Pons (tissue), 1 donor: Measurements from ENCODE around the gene PTS.
"Not testable (repeated sequence)": the region's sequence is repeated elsewhere in the genome, so short reads cannot be mapped to it uniquely, and the experiment has no call there.

Experiments
- DNase-seq: peaks from one replicate; pipeline ENCODE4 v3.0.0-alpha.2; 2016; ENCODE audit warnings: low spot score

The PTS gene

DNA sequence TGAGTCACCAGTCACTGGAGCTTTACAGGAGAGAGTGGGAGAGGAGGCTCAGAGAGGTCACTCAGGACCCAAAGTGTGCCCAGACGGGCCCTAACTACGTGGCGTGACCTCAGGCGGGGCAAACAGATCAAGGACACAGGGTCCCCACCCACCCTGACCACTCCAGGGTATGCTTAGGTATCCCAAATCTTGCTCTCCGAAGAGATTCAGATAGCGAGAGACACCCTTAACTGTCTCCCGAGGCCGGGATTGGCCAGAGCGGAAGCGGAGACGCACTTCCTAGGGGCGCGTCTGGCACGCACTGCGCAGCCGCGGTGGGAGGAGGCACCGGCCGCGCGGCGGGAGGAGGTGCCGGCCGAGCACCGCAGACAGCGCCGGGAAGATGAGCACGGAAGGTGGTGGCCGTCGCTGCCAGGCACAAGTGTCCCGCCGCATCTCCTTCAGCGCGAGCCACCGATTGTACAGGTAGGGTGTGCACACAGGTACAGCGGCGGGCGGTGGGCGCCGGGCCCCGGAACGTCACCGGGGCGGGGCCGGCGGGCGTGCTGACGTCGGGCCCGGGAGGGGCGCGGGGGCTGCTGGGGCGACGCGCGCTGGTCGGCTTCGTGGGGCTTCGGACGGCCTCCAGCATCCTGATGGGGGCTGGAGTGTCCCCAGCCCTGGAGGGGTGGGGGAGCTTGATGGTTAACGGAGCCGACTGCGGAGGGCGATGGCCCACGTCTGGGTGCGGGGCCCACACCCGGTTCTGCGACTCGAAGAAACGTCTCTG lies at the start of gene PTS:
PTS (plus strand) TSS at position 367 of the 769 bp plus-strand sequence; CDS start at position 383, 16 bp downstream.
- peak; percentile 92 for DNase-seq

DNA sequence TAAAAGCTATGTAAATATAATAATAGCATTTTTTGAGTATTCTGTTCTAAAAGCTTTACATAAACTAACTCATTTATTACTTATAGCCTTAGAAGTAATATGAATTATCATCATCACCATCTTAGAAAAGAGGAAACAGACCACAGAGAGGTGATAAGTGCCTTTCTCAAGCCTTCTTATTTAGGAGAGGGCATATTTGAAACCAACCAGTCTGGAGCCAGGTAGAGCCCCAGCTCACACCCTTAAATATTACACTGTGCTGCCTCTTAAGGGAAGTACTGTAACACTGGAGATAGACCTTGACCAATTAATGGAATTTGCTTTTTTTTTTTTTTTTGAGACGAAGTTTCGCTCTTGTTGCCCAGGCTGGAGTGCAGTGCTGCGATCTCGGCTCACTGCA lies 48.6 kb upstream of the PTS start:
- DNase-seq, result no peak

DNA sequence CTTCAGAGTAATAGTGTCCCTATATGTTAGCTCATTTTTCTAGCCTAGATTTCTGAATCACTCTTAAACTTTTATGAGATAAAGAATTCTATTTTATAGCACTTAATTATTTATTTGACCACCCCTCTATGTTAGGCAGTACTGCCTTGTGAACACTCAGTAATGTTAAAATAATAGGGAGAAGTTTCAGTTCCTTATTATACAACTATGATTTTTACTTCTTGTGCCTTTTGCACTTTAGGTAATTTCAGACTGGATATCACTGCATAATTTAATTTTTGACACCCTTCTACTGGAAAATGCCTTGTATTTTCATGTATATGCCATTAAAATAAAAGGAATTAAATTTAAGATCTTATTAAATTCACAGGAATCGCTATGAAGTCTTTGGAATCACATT lies 47.8 kb upstream of the PTS start:
- no peak for DNase-seq

DNA sequence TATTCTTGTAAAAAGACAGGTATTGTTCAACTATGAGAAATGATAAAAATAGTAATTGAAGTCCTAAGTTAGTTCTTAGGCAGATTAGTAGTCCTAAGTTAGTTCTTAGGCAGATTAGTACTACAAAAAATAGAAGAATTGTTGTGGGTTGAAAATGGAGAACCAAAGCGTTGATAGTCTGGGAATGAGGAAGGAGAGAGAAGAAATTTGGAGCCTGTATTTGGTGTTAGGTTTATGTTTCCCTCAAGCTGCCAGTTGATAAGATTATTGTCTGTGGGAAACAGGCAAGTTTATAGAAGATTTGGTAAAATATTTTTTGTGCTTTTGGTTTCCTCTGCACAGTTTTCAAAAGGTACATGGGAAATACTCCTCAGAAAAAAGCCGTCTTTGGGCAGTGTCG lies 47.3 kb upstream of the PTS start:
- DNase-seq, result no peak

DNA sequence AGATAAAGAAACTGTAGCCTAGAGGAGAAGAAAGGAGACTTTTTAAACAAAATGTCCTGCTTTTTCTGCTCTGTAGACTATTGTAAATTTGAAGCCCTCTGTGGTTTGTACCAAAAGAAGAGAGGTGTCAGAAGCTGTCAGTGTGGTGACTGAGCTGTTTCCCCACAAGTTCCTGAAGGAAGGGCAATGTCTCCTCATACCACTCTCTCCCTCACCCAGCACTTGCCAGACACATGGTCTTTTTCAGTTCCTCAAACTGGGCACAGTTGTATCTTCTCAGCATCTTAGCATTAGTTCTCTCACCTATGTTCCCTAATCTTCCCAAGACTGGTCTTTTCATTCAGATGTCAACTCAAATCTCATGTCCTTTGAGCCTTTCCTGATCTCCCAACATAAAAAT lies 46.6 kb upstream of the PTS start:
- peak; percentile 84 for DNase-seq

DNA sequence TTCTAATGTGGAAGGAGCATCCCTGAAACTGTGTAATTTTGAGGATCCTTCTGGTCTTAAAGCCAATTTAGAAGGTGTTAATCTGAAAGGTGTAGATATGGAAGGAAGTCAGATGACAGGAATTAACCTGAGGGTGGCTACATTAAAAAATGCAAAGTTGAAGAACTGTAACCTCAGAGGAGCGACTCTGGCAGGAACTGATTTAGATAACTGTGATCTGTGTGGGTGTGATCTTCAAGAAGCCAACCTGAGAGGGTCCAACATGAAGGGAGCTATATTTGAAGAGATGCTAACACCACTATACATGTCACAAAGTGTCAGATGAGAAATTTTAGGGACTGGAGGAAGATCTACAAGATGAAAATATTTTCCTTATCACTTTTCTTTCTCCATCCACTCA lies 43.4 kb upstream of the PTS start:
- no peak for DNase-seq

DNA sequence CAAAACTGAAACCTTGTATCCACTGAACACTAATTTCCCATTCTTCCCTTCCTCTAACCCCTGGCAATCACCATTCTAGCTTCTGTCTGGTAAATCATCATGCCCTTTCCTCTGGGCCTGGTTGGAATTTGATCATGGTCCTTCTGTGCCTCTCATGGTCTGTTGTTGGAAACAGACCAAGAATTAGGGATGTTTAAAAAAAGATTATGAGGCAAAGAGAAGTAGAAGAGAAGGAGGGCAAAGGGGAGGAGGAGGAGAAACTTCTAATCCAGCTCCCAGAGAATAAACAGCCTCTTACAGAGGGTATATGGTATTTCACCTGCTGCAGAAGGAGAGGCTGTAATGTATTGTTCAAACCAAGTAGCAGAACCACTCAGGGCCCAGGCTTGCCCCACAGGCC lies 40.3 kb upstream of the PTS start:
- no peak for DNase-seq

DNA sequence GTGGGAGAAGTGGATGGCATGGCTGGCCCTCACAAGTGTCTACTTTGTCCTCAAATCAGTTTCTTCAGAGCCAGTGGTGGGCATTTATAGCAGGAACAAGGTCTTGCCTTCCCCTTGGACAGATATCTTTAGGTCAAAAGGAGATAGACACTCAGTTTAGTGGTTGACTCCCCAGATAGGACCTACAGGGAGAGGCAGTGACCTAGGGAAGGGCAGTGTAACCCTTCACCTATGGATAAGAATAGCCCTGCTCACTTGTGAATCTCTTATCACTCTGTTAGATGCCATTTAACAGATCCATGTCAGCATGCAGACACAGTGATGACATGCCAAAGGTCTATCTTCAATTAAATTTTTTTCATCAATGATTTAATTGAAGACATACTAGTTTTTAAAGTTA lies 39.9 kb upstream of the PTS start:
- no peak for DNase-seq

DNA sequence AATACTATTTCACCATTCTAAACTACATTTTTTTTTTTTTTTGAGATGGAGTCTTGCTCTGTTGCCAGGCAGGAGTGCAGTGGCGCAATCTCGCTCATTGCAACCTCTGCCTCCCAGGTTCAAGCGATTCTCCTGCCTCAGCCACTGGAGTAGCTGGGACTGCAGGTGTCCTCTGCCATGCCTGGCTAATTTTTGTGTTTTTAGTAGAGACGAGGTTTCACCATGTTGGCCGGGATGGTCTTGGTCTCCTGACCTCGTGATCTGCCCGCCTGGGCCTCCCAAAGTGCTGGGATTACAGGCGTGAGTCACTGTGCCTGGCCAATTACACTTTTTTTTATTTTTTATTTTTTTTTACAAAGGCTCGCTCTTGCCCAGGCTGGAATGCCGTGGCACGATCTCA lies 31.1 kb upstream of the PTS start:
- not testable (repeated sequence) for DNase-seq

DNA sequence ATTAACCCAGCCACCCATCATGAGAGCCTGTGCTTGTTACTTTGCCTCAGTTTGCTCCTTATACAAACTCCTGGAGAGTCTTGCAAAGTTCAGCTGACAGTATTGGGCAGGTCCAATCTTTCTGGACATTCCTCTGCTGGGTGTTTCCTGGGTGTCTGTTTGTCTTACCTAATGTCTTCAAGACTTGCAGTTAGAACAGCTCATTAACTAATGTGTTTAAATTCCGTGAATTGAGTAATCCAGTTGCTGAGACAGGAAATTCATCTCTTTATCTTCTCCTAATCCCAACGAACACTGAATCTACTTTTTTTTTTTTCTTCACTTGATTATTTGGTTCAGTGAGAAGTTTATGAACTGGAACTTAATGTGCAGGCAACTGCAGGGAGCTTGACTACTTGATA lies 30.3 kb upstream of the PTS start:
- no peak for DNase-seq

DNA sequence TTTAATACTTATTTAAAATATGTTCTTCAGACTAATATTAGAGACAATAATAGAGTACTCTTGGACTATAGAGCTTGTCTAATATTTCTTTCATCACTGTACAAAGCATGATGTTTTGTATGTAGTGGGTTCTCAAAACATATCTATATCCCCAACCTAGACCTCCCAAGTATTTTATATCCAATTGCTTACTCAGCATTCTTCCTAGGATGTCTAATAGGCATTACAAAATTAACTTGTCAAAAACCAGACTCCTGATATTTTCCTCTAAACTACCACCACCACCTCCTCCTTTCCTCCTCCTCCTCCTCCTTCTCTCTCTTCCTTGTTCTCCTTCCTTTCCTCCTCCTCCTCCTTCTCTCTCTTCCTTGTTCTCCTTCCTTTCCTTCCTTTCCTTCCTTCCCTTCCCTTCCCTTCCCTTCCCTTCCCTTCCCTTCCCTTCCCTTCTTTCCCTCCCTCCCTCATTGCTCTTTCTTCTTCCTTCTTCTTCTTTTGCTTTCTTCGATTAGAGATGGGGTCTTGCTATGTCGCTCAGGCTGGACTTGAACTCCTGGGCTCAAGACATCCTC lies 29.6 kb upstream of the PTS start:
- DNase-seq, result no peak

DNA sequence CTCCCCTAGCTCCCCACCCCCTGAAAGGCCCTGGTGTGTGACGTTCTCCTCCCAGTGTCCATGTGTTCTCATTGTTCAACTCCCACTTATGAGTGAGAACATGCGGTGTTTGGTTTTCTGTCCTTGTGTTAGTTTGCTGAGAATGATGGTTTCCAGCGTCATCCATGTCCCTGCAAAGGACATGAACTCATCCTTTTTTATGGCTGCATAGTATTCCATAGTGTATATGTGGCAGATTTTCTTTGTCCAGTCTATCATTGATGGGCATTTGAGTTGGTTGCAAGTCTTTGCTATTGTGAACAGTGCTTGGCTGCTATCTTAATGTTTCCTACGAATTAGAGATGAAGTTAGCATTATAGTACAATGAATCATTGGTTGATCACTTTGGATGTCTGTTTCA lies 27.1 kb upstream of the PTS start:
- DNase-seq, result not testable (repeated sequence)

DNA sequence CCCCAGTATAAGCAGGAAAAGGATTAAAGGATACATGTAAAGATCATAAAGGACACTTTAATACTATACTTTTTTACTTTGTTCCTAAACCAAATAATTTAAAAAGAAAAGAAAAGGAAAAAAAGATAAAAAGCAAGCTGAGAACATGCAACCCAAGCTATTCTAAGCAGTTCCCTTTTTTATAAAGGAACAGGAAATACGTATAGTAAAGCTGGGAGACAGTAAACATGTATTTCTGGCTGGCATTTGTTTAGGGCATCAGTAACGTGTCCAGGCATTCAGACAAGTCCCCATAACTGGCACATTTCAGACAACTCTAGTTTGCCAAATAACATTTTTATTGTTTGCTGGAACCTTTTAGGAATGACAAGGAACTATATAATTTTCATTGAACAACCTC lies 26.0 kb upstream of the PTS start:
- no peak for DNase-seq

DNA sequence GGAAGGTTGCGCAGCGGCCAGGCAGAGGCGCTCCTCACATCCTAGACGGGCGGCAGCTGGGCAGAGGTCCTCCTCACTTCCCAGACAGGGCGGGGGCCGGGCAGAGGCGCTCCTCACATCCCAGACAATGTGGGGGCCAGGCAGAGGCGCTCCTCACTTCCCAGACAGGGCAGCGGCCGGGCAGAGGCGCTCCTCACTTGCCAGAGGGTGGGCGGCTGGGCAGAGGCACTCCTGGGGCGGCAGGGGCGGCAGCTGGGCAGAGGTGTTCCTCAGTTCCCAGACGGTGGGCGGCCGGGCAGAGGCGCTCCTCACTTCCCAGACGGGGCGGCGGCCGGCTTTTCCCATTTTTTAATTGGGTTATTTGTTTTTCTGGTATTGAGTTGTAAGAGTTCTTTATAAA lies 20.2 kb upstream of the PTS start:
- DNase-seq, result no peak

DNA sequence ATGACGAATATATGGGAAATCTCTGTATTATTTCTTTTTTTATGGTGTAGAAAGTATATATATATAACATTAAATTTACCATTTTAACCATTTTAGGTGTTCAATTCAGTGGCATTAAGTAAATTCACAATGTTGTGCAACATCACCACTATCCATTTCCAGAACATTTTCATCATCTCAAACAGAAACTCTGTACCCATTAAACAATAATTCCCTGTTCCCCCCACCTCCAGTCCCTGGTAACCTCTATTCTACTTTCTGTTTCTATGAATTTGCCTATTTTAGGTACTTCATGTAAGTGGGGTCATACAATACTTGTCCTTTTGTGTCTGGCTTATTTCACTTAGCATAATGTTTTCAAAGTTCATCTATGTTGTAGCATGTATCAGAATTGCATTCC lies 15.3 kb upstream of the PTS start:
- DNase-seq, result no peak

DNA sequence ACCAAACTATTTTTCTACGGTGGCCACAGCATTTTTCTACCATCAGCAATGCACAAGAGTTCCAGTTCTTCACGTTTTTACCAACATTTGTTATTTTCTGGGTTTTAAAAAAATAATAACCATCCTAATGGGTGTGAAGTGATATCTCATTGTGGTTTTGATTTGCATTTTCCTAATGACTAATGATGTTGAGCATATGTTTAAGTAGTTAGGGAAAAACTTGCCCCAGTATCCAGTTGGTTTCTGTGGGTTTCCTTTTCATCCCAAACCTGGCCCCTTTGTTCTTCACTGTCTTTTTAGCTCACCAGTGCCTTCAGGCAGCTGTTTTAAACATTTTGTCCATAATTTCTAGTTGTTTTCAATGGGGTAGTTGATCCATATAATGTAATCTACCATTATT lies 14.7 kb upstream of the PTS start:
- no peak for DNase-seq

DNA sequence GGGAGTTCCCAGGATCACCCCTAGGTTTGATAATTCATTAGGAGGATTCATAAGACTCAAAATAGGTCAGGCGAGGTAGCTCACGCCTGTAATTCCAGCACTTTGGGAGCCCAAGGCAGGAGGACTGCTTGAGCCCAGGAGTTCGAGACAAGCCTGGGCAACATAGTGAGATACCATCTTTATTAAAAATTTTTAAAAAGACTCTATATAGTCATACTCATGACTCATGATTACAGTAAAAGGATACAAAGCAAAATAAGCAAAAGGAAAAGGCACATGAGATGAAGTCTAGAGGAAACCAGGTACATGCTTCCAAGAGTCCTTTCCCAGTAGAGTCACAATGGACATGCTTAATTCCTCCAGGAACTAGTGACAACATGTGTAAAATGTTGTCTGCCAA lies 13.9 kb upstream of the PTS start:
- DNase-seq, result no peak

DNA sequence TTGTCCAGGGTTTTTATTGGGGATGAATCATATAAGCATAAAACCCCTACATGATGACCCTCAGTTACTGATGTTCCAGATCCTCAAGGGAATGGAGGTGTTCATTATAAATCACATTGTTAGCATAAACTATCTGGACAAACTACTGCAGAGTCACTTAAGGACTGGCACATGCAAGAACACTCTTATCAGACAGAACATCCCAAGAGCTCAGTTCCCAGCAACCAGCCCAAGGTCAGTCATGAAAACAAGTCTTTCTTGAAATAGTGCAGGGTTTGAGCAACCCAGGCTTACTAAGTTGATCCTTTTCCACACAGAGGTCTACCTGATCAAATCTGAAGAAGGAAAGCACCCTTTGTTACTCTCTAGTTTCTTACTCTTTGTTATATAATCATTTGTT lies 13.5 kb upstream of the PTS start:
- DNase-seq, result no peak

DNA sequence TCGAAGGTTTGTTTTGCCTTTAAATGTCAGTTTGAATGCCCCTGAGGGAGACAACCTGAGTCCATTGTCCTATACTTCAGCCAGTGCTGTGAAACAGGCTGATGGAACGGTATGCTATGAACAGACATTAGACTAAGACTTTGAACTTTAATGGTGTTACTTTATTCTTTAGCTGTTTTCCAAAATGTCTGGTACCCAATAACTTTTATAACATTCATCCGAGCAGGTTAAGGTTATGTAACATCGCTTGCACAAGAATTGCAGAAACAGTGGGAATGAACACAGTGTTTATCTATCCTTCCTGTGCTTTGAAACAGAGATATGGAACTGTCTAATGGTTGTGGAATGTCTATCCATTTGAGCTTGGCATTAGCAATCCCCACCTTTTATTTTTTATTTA lies 12.5 kb upstream of the PTS start:
- DNase-seq, result no peak

DNA sequence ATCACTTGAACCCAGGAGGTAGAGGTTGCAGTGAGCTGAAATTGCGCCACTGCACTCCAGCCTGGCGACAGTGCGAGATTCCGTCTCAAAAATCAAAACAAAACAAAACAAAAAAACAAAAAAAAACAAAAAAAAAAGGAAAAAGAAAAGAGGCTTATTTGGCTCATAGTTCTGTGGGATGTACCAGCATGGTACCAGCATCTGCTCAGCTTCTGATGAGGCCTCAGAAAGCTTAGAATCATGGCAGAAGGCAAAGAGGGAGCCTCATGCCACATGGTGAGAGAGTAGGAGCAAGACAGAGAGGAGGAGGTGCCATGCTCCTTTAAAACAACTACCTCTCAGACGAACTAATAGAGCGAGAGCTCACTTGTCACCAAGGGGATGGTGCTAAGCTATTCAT lies 10.6 kb upstream of the PTS start:
- no peak for DNase-seq

DNA sequence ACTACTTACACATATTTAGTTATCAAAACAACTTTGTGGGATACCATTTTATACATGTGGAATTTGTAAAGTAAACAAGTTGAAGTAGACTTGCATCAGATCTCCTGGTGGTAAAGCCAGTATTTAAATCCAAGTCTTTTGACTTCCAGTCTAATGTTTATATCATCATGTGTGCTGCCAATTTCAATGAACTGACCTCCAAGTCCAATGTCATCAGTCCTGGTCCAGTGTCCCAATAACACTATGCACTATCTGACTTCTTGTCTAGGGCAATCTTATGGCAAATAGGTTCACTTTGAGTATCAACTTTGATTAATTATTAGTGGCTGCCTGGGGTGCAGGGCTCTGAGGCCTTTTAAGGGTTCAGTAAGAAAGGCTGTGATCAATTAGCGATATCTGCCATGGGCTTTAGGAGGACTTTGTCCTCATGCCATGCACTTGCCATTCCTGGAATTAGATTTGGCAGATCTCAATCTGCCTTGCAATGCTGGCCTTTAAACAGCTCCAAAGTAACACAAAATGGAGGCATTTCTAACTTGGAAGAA lies 9.6 kb upstream of the PTS start:
- no peak for DNase-seq

DNA sequence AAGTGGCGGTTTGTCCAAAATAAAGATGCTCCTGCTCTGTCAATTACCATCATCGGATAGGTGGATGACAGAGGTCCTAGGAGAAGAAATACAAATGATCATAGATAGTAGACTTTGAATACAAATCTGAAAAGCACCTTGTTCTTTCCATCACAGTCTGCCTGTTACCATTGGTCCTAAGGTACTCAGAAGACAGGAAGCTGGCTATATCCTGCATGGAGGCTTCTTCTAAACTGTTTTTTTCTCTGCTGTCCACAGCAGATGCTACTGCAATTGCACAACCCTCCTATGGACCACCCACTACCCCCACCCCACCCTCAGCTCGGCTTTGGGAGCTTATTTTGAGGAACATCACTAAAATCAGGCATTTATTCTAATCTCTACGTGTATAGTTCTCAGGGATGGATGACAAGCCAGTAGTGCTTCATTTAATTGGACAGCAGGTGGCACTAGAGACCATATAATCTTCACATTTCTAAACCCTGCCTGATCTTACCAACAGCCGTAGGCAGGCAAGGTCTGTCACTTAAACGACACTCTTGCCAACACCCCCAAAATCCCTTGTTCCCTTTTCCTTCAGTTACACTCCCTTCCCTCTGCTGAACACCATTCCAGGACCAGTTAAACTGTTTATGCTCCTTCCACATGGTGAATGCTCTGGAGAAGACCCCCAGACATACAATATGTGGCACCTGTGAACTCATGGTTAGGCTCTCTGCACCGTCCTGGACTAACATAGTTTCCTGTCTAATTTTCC lies 6.6 kb upstream of the PTS start:
- DNase-seq, result peak; percentile 91

DNA sequence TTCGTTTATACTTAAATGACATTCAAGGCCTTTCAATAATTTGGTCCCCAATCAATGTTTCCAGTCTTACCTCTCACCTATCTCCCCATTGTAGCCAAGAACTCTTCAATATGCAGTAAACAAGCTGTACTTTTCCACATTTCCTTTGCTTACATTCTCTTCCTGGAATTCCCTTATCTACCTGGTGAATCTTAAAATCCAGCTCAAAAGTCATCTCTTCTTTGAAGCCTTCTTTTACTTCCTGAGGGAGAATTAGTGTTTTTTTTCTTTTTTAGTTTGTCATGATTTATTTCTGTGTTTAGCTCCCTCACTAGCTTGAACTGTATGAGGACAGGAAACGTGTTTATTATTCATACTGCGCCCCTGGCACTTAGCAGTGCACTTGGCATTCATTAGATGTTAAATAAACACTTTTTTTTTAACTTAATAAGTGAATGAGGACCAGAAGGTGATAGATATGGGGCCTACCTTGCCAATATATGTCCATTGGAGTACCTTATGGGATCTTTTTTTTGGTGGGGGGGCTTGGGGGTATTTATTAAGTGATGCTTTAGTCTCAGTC lies 4.9 kb upstream of the PTS start:
- DNase-seq, result no peak
